Raji (cell line): ENCODE measurements around the gene PPDPF.

ENCODE experiments used
- POLR2A ChIP-seq: IDR thresholded peaks from 2 replicates; pipeline ENCODE4 v1.6.1; 2011; ENCODE audit warnings: low read depth, low read length, control low read depth; ENCODE audit not compliant: insufficient read depth

PPDPF gene, protein sequence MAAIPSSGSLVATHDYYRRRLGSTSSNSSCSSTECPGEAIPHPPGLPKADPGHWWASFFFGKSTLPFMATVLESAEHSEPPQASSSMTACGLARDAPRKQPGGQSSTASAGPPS

DNA sequence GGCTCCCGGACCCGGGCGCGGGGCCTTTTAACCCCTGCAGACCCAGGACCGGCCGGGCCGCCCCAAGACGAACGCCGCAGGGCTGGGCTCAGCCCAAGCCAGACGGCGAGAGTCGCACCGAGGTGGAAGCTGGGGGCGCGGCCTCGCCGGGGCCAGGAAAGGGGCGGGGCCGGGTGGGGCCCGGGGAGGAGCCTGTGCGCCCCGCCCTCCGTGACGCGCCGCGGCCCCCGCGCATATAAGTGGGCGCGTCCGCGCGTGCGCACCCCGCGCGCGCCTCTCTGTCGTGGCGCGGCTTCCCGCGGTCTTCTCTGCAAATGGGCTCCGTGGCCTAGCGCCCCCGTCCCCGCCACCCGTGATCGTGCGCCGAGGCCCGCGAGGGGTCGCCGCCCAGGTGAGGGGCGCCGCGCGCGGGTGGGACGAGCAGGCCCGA lies at the start of gene PPDPF:
PPDPF (plus strand) TSS at position 262 of the 430 bp plus-strand sequence. CDS start 544 bp downstream, outside the sequence.
- TF ChIP-seq POLR2A, result peak; percentile 88

DNA sequence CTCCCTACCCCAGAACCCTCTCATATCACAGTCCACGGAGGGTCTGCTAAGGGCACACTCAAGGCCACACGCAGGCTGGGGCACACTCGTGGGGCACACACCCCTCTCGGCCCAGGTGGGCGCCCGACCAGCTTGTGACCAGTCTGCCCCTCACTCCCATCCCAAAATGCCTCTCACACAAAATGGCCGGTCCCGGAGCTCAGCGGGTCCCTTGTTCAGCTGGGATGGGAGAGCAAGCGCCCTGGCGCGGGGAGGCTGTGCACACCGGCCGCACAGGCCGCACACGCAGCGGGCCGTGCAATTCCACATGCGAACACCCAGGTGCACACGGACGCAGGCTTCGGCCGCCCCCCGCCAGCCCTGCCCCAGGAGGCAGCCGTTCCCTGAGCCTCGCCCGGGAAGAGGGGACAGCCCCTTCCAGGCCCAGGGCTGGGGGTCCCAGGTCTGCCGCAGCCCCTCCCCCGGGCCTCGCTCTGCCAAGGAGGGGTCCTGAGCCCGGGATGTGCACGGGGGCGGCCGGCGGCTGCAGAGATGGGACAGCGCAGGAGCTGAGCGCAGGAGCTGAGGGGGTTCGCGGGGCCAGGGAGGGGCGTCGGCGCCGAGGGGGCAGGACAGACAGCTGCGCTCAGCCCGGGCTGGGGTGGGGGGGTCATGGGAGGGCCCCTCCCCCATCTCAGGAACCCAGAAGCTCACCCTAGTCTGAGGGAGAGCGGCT lies 49.4 kb upstream of the PPDPF start:
- TF ChIP-seq POLR2A, result no peak

DNA sequence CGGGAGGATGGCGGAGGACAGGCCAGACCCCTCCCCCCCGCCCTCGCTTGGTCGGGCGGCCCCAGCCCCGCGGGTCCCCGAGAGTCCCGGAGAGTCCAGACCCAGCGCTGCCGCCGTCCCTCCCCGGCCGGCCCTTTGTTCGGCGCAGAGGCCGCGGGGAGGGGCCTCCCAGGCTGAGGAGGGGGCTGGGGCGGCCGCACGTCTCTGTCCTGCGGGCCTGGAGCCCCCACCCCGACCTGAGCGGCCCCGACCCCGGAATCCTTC lies 48.9 kb upstream of the PPDPF start:
- TF ChIP-seq POLR2A, result no peak

DNA sequence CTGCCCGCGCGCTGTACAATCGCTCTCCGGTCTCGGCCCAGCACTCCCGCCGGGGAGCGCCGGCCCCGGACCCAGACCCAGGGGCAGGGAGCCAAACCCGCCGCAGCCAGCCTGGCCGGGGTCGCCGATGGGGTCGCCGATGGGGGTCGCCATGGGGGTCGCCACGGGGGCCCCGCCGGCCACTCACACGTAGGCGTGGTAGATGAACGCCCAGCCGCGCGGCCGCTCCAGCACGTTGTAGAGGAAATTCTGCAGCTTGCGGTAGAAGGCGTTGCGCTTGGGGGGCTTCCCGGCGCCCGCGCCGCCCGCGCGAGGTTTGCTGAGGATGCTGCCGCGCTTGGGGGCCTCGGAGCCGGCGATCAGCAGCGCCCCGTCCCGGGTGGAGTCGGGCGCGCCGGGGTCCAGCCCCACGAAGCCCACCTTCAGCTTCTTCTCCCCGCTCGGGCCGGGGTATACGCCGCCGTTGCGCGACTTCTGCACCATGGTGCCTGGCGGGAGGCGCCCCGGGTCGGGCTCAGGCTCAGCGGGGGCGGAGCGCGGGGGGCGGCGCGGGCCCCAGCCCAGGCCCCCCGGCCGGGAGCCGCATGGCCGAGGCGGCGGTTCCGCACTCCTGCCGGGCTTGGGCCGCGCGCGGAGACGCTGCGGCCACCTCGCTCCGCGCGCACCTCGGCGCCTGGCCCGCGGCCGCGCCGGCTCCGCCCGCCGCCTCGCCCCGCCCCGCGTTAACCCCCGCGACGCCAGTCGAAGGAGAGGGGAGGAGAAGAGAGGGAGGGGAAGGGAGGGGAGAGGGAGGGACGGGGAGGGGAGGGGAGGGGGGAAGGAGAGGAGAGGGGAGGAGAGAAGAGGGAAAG lies 48.4 kb upstream of the PPDPF start, which contains the start of gene KCNQ2:
KCNQ2 (minus strand) TSS at position 675 of the 851 bp plus-strand sequence; CDS start at position 483, 192 bp downstream.
- no peak for TF ChIP-seq POLR2A

DNA sequence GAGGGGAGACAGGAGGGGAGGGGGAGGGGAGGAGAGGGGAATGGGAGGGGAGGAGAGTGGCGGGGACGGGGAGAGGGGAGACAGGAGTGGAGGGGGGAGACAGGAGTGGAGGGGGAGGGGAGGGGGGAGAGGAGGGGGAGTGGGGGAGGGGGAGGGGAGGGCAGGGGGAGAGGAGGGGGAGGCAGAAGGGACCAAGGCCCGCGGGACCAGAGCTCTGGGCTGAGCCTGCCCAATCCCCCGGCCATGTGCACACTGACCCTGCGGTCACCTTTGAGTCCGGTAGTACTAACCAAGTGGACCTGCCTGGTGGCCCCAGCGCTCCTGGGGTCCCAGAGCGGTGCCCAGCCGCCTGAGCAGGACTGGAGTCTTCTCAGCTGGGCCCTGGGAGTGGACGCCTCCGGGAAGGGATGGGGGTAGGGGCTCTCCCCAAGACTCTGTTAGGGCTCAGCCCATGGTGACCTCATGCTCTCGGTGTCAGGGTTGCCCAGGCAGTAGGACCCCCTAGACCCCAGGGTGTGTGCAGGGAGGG lies 47.6 kb upstream of the PPDPF start:
- no peak for TF ChIP-seq POLR2A

DNA sequence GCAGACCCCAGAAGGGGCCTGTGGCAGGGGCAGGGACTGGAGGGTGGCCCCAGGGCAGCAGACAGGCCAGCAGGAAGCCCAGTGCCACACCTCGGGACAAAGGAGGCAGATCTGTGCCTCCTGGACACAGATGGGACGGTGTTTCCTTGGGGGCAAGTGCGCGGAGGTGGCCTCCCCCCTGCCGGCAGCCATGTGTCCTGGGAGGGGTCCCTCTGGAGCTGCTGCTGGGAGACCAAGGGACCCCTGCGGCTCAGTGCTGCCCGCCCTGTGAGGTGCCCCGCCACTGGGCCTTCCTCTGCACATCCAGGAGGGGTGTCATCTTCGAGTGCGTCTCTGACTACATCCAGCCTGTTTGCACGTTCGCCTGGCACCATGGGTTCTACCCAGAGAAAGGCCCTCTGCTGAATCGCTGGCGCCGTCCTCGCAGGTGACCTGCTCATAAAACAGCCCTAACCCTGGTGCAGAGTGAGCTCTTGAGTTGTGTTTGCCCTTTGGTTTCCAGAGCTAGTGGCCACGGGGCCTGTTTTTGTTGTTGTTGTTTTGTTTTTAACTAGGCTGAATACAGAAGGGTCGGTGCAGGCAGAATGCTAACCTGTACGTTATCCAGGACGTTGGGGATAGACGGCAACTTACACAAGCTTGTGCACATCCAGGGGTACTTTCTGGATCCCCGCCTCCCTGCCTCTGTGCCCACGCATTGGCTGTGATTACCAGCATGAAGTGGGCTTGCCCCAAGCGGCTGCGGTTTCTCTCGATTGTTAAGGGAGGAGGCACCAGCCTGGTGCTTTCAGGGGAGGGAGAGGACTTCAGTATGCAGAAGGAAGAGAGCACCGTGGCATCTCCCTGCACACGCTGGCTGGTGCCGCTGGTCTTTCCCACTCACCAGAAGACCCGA lies 46.8 kb upstream of the PPDPF start:
- no peak for TF ChIP-seq POLR2A

DNA sequence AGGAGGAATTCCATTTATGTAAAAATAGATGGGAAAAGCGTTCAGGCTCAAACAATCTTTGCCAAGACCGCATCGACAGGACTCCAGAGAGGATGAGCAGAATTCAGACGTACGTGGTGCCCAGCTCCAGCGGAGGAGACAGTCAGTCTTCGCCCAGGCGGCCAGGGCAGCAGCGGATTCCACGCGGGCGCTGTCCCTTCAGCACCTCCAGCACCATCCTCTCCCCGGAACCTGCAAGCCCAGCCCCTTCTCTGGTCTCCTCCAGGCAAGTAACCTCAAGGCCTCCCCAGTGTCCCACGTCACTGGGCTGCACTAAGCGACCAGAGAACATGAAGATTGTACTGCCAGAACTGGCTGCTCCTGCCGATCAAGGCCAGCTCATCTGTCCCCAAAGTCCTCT lies 45.4 kb upstream of the PPDPF start:
- no peak for TF ChIP-seq POLR2A

DNA sequence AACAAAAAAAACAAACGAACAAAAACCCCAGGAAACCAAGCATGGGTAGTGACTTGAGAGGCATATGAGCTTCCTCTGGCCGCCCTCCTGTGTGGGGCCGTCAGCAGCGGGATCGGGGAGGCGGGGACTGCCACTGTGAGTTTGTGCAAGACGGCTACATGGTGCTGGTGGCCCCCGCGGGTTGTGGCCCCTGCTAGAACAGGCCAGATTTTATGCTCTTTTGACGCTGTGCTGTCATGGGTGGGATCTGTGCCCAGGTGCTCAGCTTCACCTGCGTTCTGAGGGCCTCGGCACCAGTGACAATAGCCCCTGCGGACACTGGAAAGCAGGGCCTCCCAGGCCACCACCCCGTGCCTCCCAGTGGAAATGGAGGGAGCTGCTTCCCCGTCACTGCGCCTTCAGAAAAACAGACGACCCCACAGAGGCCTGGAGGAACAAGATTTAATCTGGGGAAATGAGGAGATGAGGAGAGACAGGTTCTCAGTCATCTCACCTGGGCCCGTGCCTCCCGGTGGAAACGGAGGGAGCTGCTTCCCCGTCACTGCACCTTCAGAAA lies 43.4 kb upstream of the PPDPF start:
- no peak for TF ChIP-seq POLR2A

DNA sequence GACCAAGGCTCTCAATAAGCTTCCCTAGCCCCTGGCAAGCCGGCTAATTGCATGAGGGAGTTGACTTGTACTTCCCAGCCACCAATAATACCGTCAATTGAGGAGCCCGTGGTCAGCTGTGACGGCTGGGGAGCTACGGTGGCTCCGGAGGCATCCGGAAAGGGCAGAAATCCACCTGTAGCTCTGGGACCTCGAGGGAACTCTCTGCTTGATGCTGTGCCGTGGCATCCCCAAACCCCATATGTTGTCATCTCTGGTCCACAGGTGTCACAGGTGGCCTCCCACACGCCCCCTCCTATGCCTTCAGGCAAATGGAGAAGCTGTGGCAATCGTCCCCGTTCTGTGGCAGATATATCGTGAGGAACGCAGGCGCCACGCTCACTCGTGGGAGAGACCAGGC lies 42.6 kb upstream of the PPDPF start:
- no peak for TF ChIP-seq POLR2A

DNA sequence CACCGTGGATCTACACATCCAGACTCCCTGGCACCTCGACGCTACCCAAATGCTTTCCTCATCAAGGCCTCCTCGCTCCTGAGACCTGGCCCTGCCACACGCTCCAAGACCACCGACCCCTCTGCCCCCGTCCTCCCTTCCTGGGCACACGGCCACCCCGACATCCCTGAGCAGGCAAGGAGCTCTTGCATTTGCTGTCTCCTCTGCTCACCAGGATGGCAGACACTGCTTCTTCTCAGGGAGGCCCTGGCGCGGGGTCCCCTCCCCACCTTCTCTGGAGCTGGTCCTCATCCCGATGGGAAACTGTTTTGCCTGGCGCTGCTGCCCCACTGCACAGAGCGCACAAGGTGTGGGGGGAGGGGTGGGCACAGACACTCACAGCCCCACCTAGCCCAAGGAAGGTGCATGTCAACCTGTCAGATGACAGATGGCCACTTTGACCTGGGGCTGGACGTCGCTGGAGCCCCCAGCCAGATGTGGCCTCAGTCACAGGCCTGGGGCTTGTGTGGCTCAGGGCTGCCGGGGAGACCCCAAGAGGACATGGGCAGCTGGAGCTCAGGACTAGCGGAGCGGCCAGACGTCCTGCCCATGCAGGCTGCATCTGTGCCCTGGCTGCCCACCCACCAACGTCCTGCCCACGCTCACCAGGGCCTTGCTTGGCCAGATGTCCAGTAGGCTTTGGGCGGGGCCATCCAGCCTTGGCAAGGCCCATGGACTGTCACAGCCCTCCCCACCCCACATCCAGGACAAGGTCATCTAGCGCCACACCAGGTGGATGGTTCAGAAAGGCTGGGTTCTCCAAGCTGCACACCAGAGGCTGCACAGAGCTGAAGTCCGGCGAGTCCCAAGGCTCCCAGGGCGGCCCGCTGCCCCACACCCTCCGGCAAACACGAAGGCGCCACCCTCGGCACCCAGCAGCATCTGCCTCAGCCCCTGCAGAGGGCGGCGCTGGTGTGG lies 41.9 kb upstream of the PPDPF start:
- no peak for TF ChIP-seq POLR2A

DNA sequence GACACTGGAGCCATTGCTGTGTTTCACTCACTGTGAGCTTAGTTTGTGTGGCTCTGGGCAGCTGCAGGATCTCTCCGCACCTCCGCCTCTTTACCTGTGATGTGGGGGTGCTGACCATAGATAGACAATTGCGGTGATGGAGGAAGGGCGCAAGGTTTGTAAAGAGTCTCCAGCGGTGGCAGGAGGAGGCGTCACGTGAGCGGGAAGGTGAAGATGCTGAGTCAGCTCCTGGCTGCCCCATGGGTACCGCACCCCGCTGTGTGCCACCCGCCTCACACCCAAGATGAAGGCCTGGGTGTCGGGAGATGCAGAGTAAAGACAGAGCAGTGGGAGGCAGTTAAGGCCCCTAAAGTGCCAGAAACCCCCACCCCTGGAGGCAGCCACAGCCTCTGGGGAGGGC lies 39.1 kb upstream of the PPDPF start:
- TF ChIP-seq POLR2A, result no peak

DNA sequence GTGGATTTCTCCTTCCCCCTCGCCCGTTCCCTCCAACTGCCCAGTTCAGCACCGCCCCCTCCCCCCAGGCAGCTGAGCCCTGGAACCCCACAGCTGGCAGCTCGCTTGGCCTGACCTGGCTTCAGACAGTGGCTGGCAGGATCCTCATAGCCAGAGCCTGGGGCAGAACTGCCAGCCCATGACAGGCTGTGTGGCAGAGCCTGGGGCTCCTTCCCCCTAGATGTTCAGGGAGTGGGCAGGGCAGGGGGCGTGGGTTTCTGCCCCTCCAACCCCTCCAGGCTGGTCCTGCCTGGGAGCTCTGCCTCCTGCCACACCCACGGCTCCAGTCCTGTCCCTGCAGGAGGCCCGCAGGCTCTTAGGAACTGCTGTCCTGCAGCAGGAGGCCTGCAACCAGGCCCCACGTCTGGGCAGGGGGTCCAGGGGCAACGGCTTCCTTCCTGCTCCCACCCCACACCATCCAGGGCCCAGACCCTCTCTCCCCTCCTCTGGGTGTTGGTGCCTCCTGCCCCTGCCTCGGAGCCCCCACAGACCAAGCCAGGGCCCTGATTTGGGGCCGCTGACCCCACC lies 38.5 kb upstream of the PPDPF start:
- TF ChIP-seq POLR2A, result no peak

DNA sequence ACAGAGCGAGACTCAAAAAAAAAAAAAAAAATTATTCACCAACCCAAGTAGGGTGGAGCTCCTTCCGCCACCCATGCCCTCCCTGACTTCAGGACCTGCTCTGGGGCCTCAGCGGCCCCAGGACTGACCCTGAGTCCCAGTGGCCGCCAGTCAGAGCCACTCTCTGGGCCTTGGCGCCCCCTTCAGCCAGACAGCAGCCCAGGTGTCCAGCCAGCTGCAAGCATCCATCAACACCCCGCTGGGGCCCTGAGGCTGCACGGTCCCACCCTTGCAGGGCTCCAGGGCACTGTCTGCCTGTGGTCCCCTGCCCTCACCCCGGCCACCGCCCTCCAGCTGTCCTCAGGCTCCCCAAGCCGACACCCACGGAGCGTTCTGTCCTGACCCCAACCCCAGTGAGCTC lies 36.7 kb upstream of the PPDPF start:
- TF ChIP-seq POLR2A, result no peak
